ENCODE data around the gene ATG3.
"Not testable (repeated sequence)": the region's sequence is repeated elsewhere in the genome, so short reads cannot be mapped to it uniquely, and the experiment has no call there.

ATG3 gene

GRCh38 chr3:112498914-112499711 is 62.6 kb downstream of the ATG3 start, which contains the start of gene BTLA:
Gene BTLA, minus strand, starts transcription at chr3:112499472. Its CDS starts 114 bp downstream, at chr3:112499358.
- no peak for DNase-seq (ENCODE audit: low read depth)

- DNase-seq (ENCODE audit: low read depth) = no peak
Observed at GRCh38 chr3:112497897-112498548, 63.7 kb downstream of the ATG3 start.

GRCh38 chr3:112496366-112497067 is 65.2 kb downstream of the ATG3 start:
- no peak for DNase-seq (ENCODE audit: low read depth)

- not testable (repeated sequence) for DNase-seq (ENCODE audit: low read depth)
Observed at GRCh38 chr3:112494448-112494767, 67.4 kb downstream of the ATG3 start.

GRCh38 chr3:112492124-112492523 is 69.6 kb downstream of the ATG3 start:
- no peak for DNase-seq (ENCODE audit: low read depth)

- no peak for DNase-seq (ENCODE audit: low read depth)
Observed at GRCh38 chr3:112491373-112491772, 70.4 kb downstream of the ATG3 start.

GRCh38 chr3:112489674-112490479 is 71.9 kb downstream of the ATG3 start:
- no peak for DNase-seq (ENCODE audit: low read depth)

GRCh38 chr3:112486811-112487505 is 74.8 kb downstream of the ATG3 start:
- no peak for DNase-seq (ENCODE audit: low read depth)

- DNase-seq (ENCODE audit: low read depth) = no peak
Observed at GRCh38 chr3:112484352-112484751, 77.4 kb downstream of the ATG3 start.

GRCh38 chr3:112482675-112483074 is 79.1 kb downstream of the ATG3 start:
- no peak for DNase-seq (ENCODE audit: low read depth)
